Amniotic stem cell (primary cell): Measurements from ENCODE around the gene CYB5R3.

Experiments
- DNase-seq: peaks from one replicate; lab custom pipeline; 2025; lab: John Stamatoyannopoulos, UW

The CYB5R3 gene

GRCh38 chr22:42645341-42645937 is 3.8 kb downstream of the CYB5R3 start:
- DNase-seq = no peak

GRCh38 chr22:42644422-42645340 is 4.5 kb downstream of the CYB5R3 start:
- DNase-seq = no peak

GRCh38 chr22:42643634-42644421 is 5.4 kb downstream of the CYB5R3 start:
- DNase-seq = no peak

- no peak for DNase-seq
Observed at GRCh38 chr22:42642806-42643633, 6.2 kb downstream of the CYB5R3 start.

GRCh38 chr22:42641801-42642413 is 7.3 kb downstream of the CYB5R3 start:
- no peak for DNase-seq

- no peak for DNase-seq
Observed at GRCh38 chr22:42639541-42640241, 9.5 kb downstream of the CYB5R3 start.

- no peak for DNase-seq
Observed at GRCh38 chr22:42637555-42637954, 11.6 kb downstream of the CYB5R3 start.

GRCh38 chr22:42636506-42636905 is 12.7 kb downstream of the CYB5R3 start:
- no peak for DNase-seq

GRCh38 chr22:42635531-42635930 is 13.7 kb downstream of the CYB5R3 start:
- peak; percentile 85 for DNase-seq

- no peak for DNase-seq
Observed at GRCh38 chr22:42633013-42633412, 16.2 kb downstream of the CYB5R3 start.

DNA sequence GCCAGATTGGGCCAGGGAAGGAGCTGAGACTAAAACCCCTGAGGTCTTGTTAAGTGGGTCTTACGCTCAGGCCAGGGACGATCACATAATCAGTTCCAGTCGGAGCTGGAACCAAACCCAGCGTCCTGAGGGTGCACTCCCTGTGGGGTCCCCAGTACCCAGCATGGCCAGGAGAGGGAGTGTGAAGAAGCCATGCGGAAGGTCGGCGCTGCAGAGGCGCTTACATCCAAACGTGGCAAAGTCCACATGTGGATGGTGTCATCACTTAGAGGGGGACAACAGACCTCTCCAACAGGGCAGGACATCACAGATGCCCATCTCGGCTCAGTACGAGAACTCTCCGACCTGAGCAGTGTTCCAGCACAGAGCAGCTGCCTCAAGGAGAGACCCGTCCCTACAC is 17.1 kb downstream of the CYB5R3 start:
- DNase-seq = no peak

DNA sequence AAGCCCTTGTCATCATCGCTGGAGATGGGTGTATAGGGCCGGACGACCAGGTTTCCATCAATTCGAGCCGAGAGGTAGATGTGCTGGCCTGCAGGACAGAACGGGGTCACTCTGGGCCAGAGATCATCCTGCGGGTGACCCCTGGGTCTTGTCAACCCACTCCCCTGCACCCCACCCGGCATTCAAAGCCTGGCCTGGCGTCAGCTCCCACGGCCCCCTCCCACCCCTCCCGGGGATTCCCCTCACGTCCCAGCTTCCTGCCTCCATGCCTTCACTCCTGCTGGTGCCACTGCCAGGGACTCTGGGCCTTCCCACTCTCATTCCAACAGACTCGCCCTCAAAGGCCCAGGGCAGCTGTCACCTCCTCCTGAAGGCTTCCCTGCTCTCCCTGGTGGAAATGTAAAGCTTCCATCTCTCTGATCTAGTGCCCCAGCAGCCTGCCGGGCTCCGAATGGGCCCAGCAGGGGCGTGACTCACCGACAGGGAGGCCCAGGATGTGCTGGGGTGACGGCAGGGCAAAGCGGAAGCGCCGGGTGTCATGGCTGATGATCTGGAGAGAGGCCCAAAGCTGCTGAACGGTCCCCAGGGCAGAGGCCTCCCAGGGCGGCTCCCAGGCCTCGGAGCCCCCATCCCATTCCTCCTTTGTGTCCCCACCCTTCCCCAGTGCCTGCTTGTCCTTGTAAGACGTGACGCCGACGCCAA is 18.1 kb downstream of the CYB5R3 start:
- no peak for DNase-seq

- no peak for DNase-seq
Observed at GRCh38 chr22:42630211-42630610, 19.0 kb downstream of the CYB5R3 start.

DNA sequence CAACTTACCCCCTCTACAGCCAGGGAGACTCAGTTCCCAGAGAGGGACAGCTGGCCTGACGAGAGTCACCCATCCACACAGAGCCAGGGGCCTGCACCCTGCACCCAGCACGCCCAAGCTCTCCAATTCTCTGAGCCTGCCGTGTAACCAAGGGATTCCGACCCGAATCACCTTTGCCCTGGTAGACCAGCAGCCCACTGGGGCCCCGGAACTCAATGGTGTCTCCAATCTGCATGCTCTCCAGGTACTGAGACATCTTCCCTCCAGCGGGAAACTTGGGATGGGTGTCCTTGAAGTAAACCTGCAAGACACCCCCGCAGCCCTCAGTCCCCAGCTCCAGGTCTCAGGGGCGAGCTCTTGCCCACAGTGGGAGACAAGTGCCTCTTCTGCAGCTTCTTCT is 21.2 kb downstream of the CYB5R3 start:
- no peak for DNase-seq

DNA sequence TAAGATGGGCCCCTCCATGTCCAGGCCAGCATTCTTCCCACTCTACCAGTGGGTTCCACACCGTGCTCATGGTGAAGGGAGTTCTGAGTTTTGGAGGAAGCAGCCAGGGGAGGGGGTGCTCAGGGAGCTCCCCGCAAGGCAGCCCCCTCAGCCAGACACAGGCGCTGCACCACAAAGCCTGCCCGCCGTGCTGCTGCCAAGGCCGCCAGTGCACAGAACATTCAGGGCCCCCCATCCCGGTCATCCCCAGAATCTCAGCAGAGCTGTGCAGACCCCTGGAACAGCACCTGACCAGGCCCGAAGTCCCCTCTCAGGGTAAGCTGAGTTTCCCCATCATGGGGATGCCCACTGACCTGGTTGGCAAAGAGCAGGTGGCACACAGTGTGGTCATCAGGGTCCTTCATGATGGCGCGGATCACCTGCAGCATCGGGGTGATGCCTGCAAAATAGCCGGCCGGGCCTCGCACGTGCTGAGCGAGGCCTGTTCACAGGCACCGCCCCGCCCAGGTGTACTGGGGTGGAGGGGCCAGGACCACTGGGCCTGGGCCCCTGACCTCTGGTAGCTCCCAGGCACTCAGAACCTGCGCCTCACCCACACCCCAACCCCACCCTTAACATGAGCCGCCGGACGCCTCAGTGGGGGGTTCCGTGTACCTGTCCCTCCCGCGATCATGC is 22.1 kb downstream of the CYB5R3 start:
- no peak for DNase-seq

DNA sequence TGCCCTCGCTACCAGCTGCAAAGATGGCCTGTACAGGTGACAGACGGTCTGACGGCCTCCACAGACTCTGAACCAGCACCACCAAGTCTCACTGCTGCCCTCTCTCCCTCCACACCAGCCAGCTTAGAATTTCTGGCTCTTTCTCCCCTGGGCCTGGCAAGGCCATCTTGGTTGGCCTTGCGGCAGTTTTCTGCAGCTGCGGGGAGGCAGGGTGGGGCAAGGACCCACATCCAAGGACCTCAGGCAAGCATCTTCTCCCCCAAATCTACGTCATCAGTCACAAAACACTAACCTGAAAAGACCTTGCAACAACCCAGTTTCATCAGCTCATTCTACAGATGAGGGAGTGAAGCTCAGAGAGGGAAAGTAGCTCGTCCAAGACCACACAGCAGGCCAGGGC is 22.8 kb downstream of the CYB5R3 start:
- no peak for DNase-seq

DNA sequence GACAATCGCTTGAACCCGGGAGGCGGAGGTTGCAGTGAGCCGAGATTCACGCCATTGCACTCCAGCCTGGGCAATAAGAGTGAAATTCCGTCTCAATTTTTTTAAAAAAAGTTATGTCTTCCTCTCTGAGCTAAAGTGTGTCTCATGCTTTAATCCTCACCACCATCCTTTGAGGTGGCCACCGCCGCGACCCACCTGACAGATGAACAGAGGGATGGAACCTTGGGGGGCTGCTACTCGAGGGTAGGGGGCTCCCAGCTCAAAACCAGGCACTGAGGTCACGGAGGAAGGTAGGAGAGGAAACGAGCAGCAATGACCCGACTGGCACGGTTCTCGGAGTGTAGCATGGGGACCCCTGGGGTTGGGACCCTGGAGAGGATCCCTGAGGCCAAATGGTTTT is 23.8 kb downstream of the CYB5R3 start:
- no peak for DNase-seq

GRCh38 chr22:42624551-42625106 is 24.6 kb downstream of the CYB5R3 start:
- DNase-seq = no peak

GRCh38 chr22:42623756-42624441 is 25.3 kb downstream of the CYB5R3 start:
- DNase-seq = no peak
